ENCODE measurements around the gene MXI1.
"Not testable (repeated sequence)": the region's sequence is repeated elsewhere in the genome, so short reads cannot be mapped to it uniquely, and the experiment has no call there.

MXI1 gene

GRCh38 chr10:110181911-110182310 is 25.5 kb upstream of the MXI1 start:
- DNase-seq, result no peak

- no peak for DNase-seq
Observed at GRCh38 chr10:110184398-110184797, 23.0 kb upstream of the MXI1 start.

DNA sequence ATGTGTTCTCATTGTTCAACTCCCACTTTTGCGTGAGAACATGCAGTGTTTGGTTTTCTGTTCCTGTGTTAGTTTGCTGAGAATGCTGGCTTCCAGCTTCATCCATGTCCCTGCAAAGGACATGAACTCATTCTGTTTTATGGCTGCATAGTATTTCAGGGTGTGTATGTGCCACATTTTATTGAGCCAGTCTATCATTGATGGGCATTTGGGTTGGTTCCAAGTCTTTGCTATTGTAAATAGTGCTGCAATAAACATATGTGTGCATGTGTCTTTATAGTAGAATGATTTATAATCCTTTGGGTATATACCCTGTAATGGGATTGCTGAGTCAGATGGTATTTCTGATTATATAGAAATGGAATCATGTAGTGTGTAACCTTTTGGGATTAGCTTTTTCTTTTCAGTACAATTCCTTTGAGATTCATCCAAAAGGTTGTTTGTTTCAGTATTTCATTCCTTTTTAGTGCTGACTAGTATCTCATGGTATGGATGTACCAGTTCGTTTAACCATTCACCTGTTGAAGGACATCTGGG is 21.7 kb upstream of the MXI1 start:
- DNase-seq, result not testable (repeated sequence)

- no peak for DNase-seq
Observed at GRCh38 chr10:110190170-110190569, 17.2 kb upstream of the MXI1 start.

- DNase-seq, result no peak
Observed at GRCh38 chr10:110192552-110192951, 14.9 kb upstream of the MXI1 start.

DNA sequence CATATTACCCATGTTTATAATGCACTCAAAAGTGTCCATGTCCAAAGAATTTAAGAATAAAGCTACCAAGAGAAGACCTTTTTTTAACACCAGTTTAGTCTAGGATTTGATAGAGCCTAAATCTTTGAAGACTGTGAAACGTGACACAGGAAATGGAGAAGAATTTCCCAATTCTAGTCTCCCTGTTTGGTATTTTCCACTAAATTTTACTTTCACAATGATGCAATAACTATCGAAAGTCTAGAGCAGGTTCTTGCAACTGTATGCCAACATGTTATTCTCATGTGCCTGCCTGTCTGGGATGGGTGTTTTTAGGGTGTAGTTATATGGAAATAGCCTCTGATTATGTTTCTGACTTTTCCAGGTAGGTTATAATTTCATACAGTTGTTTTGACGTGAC is 6.9 kb upstream of the MXI1 start:
- DNase-seq, result no peak

DNA sequence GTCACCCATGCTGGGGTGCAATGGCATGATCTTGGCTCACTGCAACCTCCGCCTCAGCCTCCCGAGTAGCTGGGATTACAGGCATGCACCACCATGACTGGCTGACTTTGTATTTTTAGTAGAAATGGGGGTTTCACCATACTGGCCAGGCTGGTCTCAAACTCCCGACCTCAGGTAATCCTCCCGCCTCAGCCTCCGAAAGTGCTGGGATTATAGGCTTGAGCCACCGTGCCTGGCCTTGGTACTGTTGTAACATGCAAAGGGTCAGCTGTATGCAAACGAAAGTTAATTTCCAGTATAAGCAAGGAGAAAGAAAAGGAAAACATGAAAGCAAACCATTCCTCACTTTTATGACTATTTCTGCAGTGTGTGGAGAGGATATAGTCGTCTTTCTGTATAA is 6.4 kb upstream of the MXI1 start:
- DNase-seq, result not testable (repeated sequence)

DNA sequence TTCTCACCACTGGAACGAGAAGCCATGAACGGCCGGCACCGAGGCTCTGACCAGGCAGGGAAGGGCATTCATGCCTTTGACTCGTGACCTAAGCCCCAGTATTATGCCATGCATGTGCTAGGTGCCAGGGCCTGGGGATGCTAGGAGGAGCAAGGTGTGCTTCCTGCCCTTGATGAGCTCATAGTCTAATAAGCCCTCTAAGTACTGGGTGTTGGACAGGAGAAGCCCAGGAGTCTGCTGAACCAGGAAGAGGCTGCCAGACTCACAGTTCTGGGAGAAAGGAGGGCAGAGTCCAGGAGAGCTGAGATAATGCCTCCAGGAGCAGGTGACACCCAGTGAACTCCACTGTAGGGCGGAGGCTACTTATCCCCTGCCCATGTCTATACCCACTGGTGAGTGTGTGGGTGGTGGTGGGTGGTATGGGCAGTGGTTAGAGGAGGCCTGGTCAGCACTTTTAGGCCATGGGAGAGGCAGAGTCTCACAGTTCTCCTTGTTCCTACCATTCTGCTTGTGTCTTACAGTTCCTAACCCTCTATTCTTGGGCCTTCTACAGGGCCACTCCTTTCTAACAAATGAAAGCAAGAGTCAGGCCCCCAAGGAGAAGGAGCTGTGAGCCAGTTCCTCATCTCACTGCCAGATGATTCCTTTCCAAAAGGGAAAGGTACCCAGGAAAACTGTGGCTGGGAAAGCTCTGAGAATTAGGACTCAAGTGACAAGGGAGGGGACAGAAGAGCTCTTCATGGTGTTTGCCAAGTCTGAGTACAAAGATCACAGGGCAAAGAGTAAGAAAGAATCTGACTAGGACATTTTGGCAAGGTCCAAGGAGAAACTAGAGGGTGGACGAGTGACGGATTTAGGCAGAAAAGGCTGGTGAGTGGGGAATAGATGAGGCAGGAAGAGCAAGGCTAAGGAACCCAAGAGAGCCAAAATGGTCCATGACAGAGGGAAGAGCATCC is 3.6 kb upstream of the MXI1 start:
- no peak for DNase-seq

DNA sequence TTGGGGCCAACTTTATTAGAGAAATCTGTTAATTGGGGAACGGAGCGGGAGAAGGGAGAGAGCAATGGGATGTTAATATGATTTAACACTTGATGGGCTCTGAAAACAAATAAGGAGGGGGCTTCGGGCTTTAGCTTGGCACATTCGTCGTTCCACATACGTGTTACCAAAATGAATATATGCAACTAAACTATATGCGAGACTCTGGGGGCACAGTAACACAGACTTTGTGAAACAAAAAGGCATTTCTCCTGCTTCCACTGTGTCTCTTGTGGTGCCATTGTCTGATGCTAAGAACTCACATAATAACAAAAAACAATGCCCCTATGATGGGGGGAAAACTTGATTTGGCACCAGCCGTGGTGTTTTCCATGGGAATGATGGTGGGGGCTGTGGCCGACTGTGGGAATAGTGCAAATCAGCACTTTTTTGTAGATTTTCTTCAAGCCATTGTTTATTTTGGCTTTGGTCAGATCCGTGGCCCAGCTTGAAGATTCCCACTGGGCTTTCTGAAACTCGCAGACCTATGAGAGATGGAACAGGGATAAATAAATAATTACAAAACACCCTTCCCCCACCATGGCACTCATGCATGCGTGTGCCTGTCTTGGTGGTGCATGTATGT is 2.2 kb upstream of the MXI1 start:
- DNase-seq, result no peak

- peak; percentile 26 for DNase-seq
Observed at GRCh38 chr10:110207805-110208613, 604 bp downstream of the MXI1 start.

GRCh38 chr10:110208614-110209453 is 1.4 kb downstream of the MXI1 start:
- peak; percentile 51 for DNase-seq

DNA sequence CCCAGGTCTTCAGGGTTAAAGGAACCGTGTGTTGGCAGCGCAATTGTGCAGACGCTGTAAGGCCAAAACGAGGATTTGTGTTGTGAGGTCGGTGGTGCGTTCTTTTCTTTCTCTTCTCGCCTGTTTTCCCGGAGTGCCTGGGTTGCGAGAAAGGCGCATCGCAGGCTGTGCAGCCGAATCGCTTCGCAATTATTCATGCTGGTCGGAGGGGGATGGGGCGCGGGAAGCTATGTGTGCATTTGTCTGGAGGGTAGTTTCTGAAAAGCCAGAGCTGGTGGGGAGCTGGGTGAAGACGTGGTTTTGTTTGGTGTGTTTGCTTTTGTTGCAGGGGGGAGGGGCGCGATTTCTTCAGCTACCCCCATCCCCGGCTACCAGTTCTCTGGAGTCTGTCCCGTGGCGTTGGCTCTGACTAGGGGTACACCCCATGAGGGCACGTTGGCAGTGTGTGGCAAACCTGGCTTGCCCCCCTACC is 2.1 kb downstream of the MXI1 start:
- DNase-seq, result peak; percentile 85

- DNase-seq, result peak; percentile 62
Observed at GRCh38 chr10:110209926-110210673, 2.7 kb downstream of the MXI1 start.

DNA sequence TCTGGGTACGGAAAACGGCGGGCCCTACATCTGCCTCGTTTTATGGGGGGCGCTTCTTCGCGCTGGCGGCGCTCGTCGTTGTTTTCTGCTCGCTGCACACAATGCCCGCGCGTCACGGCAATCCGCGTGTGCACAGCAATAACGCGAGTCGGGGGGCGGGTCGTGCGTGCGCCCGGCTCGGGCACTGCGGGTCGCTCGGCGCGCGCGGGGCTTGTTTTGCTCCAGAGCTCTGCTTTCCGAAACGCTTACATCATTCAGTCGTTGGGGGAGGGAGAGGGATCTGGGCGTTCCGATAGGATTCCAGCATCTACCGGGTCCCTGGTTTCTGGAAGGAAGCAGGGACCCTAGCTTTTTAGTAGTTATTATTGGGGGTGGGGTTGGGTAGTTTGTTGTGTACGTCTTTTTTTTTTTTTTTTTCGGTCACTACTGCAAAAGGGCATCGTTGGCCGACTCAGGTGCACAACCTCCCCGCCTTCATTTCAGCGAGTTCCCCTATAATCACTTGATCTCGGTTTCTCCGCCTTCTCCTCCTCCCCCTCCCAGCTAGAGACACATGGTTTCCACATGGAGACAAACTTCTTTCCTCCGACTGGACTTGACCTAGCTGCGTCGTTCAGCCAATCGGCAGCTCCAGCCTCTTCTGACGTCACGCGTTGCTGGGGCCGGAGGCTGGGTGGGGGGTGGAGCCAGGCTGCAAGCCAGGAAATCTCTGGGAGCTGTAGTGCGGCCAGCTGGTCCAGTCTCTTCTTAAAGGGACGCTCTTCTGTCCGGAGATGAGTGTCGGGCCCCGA is 3.5 kb downstream of the MXI1 start:
- DNase-seq, result peak; percentile 99

DNA sequence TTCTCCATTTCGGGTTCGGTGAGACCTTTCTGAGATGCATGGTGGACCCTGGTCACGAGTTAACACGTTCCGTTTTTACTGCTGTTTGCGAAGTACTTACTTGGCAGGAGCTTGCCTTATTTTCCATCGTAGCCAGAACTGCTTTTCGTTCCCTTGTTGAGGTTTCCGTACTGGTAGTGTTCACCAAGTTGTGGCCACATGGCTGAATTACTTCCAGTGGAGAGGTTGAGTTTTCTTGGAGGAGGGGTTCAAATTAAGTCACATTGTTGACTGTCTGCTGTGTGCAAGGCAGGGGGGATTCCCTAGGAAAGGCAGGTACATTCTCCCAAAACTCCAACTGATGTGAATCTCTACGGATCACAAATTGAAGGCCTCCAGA is 4.0 kb downstream of the MXI1 start:
- DNase-seq, result no peak

GRCh38 chr10:110212119-110213006 is 5.0 kb downstream of the MXI1 start:
- DNase-seq, result no peak

DNA sequence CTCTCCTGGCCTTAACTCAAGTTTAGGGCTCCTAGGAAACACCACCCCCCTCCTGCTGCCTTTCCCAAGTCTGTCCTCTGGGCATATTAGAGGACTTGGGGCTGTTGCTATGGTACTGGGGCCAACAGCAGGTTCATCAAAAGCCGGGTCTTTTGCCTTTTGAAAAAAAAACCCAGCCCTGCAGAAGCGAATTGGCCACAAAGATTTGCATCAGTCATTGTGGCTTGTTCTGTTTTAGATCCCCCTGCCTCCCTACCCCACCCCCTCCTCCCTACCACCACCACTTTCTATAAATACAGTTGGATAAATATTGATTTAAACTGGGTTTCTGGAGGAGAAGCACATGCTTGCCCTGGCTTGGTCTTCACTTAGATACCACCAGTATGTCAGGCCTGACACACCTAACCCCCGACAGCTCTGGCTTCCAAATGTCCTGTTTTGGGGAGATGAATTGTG is 7.0 kb downstream of the MXI1 start:
- peak; percentile 23 for DNase-seq

- DNase-seq, result no peak
Observed at GRCh38 chr10:110215286-110216170, 8.1 kb downstream of the MXI1 start.
